Kidney glomerular epithelial cell (primary cell): ENCODE measurements around the gene RHOB.

Source experiments
- DNase-seq: peaks from one replicate; lab custom pipeline; 2025; lab: John Stamatoyannopoulos, UW

Gene RHOB

DNA sequence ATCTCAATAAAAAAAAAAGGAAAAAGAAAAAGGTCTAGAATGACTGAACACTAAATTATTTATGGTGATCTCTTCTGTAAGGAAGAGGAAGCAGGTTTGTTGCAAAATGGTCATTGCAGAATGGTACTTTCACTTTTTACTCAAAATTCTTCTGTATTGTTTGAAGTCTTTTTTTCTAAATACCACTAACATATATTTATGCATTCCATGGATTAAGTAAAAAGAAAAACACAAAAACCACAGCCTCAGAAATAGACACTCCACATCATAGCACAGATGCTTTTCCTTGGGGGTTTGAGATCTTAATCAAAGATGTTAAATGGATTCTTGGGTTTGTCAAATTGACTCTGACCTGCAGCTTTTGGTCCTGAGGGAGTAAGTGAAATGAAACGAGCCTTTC is 47.4 kb downstream of the RHOB start:
- DNase-seq, result no peak

DNA sequence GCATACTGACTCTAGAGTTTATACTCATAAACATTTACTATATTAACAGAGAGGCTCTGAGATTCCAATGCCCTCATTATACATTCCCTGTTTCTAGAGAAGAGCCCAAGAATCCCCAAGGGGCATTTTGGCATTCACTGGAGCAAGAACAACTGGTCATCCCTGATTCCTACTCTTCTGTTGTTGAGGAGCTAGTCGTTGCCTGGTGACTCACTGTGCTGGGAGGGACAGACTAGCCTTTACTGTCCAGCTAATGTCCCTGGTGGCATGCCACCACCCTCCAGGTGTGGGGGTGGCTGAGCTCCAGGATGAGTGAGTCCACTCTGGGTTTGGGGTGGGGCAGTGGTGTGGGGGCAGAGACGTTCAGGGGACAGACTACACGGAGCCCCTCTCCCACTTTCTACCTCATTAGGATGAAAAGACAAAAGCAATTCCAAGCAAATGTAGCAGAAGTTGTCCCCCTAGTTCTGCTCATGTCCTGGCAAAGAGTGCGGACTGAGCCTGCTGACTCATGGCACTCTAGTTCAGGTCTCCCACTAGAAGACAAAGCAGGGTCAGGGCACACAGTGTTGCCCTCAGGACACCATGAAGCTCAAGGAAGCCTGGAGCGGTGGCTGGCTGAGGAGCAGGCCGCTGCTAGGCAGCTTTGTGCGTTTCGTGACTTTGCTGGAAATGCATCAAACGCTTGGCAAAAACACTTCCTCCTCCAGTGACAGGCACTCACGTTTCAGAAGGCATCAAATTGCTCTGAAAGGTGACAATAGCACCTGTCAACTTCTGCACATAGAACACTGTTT is 49.4 kb downstream of the RHOB start:
- peak; percentile 97 for DNase-seq

DNA sequence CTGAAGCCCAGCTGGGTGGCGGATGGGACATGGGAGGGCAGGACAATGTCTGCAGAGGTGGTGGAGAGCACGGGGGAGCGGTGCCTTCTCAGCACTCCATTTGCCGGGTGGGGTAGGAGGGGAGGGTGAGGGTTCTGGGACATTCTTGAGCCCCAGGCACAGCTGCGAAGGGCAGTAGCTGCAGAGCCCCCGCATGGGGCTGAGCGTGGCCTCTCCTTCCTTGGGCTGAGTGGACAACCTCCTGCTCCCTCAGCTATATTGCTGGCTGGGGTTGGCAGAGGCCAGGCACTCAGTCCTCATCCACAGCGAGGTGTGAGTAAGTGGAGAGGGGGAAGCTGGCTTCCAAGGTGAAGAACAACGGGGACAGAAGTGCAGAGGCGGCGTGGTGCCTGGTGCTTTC is 50.1 kb downstream of the RHOB start:
- no peak for DNase-seq
